DND-41 (cell line): ENCODE data around the gene SURF2.

ENCODE experiments used
- ATAC-seq: fragments of 200-7000 bp; cut with Tn5 transposase; 3 replicates; pipeline ENCODE4 v1.9.1; 2021; ENCODE audit warnings: low read depth; ENCODE audit not compliant: insufficient read depth
- DNase-seq: peaks from one replicate; pipeline ENCODE4 v3.0.0-alpha.2; 2020
- H2AFZ ChIP-seq: 2 replicates; pipeline ENCODE4 v1.6.0; 2012; ENCODE audit warnings: low read depth, low read length
- H3K27ac ChIP-seq: 2 replicates; pipeline ENCODE4 v1.5.1; 2012; ENCODE audit warnings: low read length, inconsistent platforms
- H3K27me3 ChIP-seq: fragments of 200-600 bp; sonication (generic); 2 replicates; pipeline ENCODE4 v1.6.0; 2012; ENCODE audit warnings: low read length, mild to moderate bottlenecking, inconsistent platforms; ENCODE audit not compliant: insufficient read depth, poor library complexity
- H3K36me3 ChIP-seq: 2 replicates; pipeline ENCODE4 v1.5.1; 2012; ENCODE audit warnings: low read length, inconsistent platforms; ENCODE audit not compliant: insufficient read depth
- H3K4me1 ChIP-seq: 2 replicates; pipeline ENCODE4 v1.5.1; 2012; ENCODE audit warnings: mild to moderate bottlenecking, low read length; ENCODE audit not compliant: insufficient read depth
- H3K4me2 ChIP-seq: 2 replicates; pipeline ENCODE4 v1.6.0; 2012; ENCODE audit warnings: mild to moderate bottlenecking, moderate library complexity, low read length, inconsistent platforms; ENCODE audit not compliant: insufficient read depth
- H3K4me3 ChIP-seq, 2 experiments: fragments of 200-600 bp in 1 of 2; shearing (Covaris generic) in 1 of 2; 2 replicates each; pipeline ENCODE4 v1.5.1; 2012 to 2016; ENCODE audit warnings: inconsistent platforms in 2 of 2, low read length in 2 of 2, mild to moderate bottlenecking in 2 of 2, low read depth in 1 of 2, moderate library complexity in 1 of 2
- H3K79me2 ChIP-seq: 2 replicates; pipeline ENCODE4 v1.6.0; 2012; ENCODE audit warnings: low read length, inconsistent platforms; ENCODE audit not compliant: insufficient read depth
- H3K9ac ChIP-seq: 2 replicates; pipeline ENCODE4 v1.6.0; 2012; ENCODE audit warnings: low read depth, mild to moderate bottlenecking, inconsistent platforms, low read length, moderate library complexity
- H3K9me3 ChIP-seq: 2 replicates; pipeline ENCODE4 v1.5.1; 2012; ENCODE audit warnings: low read length, moderate library complexity, mild to moderate bottlenecking, inconsistent platforms; ENCODE audit not compliant: insufficient read depth, severe bottlenecking
- H4K20me1 ChIP-seq: 2 replicates; pipeline ENCODE4 v1.6.0; 2012; ENCODE audit warnings: low read length; ENCODE audit not compliant: insufficient read depth
- CTCF ChIP-seq: IDR thresholded peaks from 2 replicates; pipeline ENCODE4 v1.5.1; 2012; ENCODE audit warnings: borderline replicate concordance, low read length, moderate library complexity, mild to moderate bottlenecking; ENCODE audit not compliant: poor library complexity, severe bottlenecking; ENCODE audit errors: extremely low read depth
- EZH2 ChIP-seq: IDR thresholded peaks from 3 replicates; pipeline ENCODE4 v1.6.1; 2012; ENCODE audit warnings: borderline replicate concordance, low read depth, mild to moderate bottlenecking, moderate library complexity, low read length, inconsistent platforms; ENCODE audit not compliant: severe bottlenecking

SURF2 gene

GRCh38 chr9:133347515-133347984 lies 8.8 kb upstream of the SURF2 start:
- TF ChIP-seq EZH2 = no peak
- TF ChIP-seq CTCF = no peak

GRCh38 chr9:133347985-133348717 lies 8.2 kb upstream of the SURF2 start, which contains the start of the genes MED22 and RPL7A:
Gene MED22 (minus strand): TSS chr9:133348131. CDS start chr9:133346662, 1,469 bp downstream.
Gene RPL7A (plus strand): TSS chr9:133348218. CDS start chr9:133348244, 26 bp downstream.
- peaks cover 79% of the 10 kb centered on the region for H3K36me3 ChIP-seq
- peak within 1 kb of the TSS; percentile 98 for H3K27ac ChIP-seq
- H3K27me3 ChIP-seq = no peaks in the 10 kb centered on the region
- DNase-seq = peak; percentile 94
- H3K9me3 ChIP-seq = no peaks in the 10 kb centered on the region
- peak; percentile 79 for ATAC-seq
- peak within 1 kb of the TSS; percentile 91 for H3K9ac ChIP-seq
- H3K4me2 ChIP-seq = peak within 1 kb of the TSS; percentile 78
- H2AFZ ChIP-seq = peak within 1 kb of the TSS; percentile 85
- peaks cover 37% of the 10 kb centered on the region for H3K4me1 ChIP-seq
- peaks cover 54% of the 10 kb centered on the region for H3K79me2 ChIP-seq
- TF ChIP-seq CTCF (peak; percentile 6), EZH2 (no peak)
- H4K20me1 ChIP-seq = peaks cover 45% of the 10 kb centered on the region
- H3K4me3 ChIP-seq = peak within 1 kb of the TSS; percentile 90 to 93

More at GRCh38 chr9:133347515-133347984, 8.8 kb upstream of the SURF2 start:
- peak overlapping the region; percentile 98 for H3K27ac ChIP-seq
- H3K4me2 ChIP-seq = peak overlapping the region; percentile 78
- peaks cover 81% of the 10 kb centered on the region for H3K36me3 ChIP-seq
- no peaks in the 10 kb centered on the region for H3K9me3 ChIP-seq
- no peaks in the 10 kb centered on the region for H3K27me3 ChIP-seq
- peaks cover 43% of the 10 kb centered on the region for H4K20me1 ChIP-seq
- DNase-seq (no peak), ATAC-seq (peak; percentile 55)
- peak overlapping the region; percentile 85 for H2AFZ ChIP-seq
- H3K9ac ChIP-seq = peak overlapping the region; percentile 91
- H3K4me3 ChIP-seq = peak overlapping the region; percentile 90 to 93
- H3K4me1 ChIP-seq = peaks cover 37% of the 10 kb centered on the region
- peaks cover 56% of the 10 kb centered on the region for H3K79me2 ChIP-seq

- Histone ChIP-seq H3K36me3 (peaks cover 79% of the 10 kb centered on the region), H3K4me3 (peak overlapping the region; percentile 81 to 90), H4K20me1 (peaks cover 45% of the 10 kb centered on the region), H3K27me3 (no peaks in the 10 kb centered on the region), H3K27ac (peak overlapping the region; percentile 98), H3K9me3 (no peaks in the 10 kb centered on the region), H3K9ac (peak overlapping the region; percentile 91), H2AFZ (no peak overlapping the region), H3K4me2 (peak overlapping the region; percentile 78), H3K4me1 (peaks cover 37% of the 10 kb centered on the region), H3K79me2 (peaks cover 54% of the 10 kb centered on the region)
- DNase-seq = peak; percentile 21
- TF ChIP-seq CTCF = no peak
- TF ChIP-seq EZH2 = no peak
- ATAC-seq = no peak
Observed at GRCh38 chr9:133348718-133349573, 7.4 kb upstream of the SURF2 start.
